OCI-M2 (cell line): ENCODE measurements around the gene NARS2.
"Not testable (repeated sequence)": the region's sequence is repeated elsewhere in the genome, so short reads cannot be mapped to it uniquely, and the experiment has no call there.

Experiments
- DNase-seq: peaks from one replicate; lab custom pipeline; 2025; ENCODE audit not compliant: unreplicated experiment; lab: John Stamatoyannopoulos, UW

Gene NARS2

GRCh38 chr11:78576549-78577097 is 2.0 kb upstream of the NARS2 start:
- DNase-seq: no peak

- no peak for DNase-seq
These were observed 814 bp upstream of the NARS2 start for GRCh38 chr11:78575478-78575877.

- no peak for DNase-seq
These were observed 983 bp downstream of the NARS2 start for GRCh38 chr11:78573681-78574080.

GRCh38 chr11:78573271-78573670 is 1.4 kb downstream of the NARS2 start:
- DNase-seq: no peak

- DNase-seq: no peak
These were observed 2.3 kb downstream of the NARS2 start for GRCh38 chr11:78572394-78572793.

- DNase-seq: no peak
These were observed 4.6 kb downstream of the NARS2 start for GRCh38 chr11:78570031-78570430.

GRCh38 chr11:78567209-78567608 is 7.5 kb downstream of the NARS2 start:
- DNase-seq: no peak

GRCh38 chr11:78564490-78565467 is 9.9 kb downstream of the NARS2 start:
- DNase-seq: peak; percentile 28

GRCh38 chr11:78564037-78564436 is 10.6 kb downstream of the NARS2 start:
- DNase-seq: not testable (repeated sequence)

- not testable (repeated sequence) for DNase-seq
These were observed 11.6 kb downstream of the NARS2 start for GRCh38 chr11:78563090-78563489.

- no peak for DNase-seq
These were observed 12.3 kb downstream of the NARS2 start for GRCh38 chr11:78562398-78562797.

- DNase-seq: no peak
These were observed 13.7 kb downstream of the NARS2 start for GRCh38 chr11:78560826-78561484.

- DNase-seq: no peak
These were observed 14.5 kb downstream of the NARS2 start for GRCh38 chr11:78560153-78560552.

GRCh38 chr11:78557236-78557635 is 17.4 kb downstream of the NARS2 start:
- no peak for DNase-seq

- DNase-seq: no peak
These were observed 19.1 kb downstream of the NARS2 start for GRCh38 chr11:78555592-78555991.

- no peak for DNase-seq
These were observed 21.8 kb downstream of the NARS2 start for GRCh38 chr11:78552881-78553280.

GRCh38 chr11:78552139-78552538 is 22.5 kb downstream of the NARS2 start:
- DNase-seq: not testable (repeated sequence)

GRCh38 chr11:78551066-78551465 is 23.6 kb downstream of the NARS2 start:
- DNase-seq: no peak

- no peak for DNase-seq
These were observed 24.8 kb downstream of the NARS2 start for GRCh38 chr11:78549624-78550409.

- no peak for DNase-seq
These were observed 25.6 kb downstream of the NARS2 start for GRCh38 chr11:78548911-78549590.
